ENCODE data around the gene ELAVL1.
A peak's percentile ranks its signal among the peaks of the same experiment; 100 is the strongest.
"Not testable (repeated sequence)": the region's sequence is repeated elsewhere in the genome, so short reads cannot be mapped to it uniquely, and the experiment has no call there.

ELAVL1 gene

DNA sequence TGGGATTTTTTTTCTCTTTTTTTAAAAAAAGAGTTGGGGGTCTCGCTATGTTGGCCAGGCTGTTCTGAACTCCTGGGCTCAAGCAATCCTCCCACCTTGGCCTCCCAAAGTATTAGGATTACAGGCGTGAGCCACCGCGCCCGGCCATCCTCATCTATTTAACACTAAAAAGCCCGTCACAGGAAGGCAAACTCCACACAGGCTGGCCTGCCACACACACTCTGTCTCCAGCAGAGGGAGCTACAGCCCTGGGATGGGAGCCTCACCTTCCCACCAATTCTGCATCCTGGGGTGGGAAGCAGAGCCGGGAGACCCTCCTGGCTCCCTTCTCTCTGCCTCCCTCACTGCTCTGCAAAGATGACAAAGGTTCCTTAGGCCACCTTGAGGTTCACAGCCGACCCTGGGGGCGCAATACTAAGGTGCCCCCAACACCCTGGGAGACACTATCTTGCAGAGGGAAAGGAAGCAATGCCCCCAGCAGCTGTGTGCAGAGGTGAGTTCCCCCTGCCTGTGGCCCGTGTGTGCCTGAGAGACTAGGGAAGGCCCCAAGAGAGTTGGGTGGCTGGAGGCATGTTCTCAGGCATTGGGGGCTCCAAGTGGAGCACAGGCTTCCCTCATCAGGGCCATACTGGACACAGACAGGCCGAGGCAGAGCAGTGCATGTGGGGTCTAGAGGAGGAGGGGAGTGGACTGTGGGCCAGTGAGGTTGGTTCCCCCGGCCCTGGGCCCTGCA lies 34.6 kb downstream of the ELAVL1 start:
- peak; percentile 15 for DNase-seq (ENCODE audit: low read depth, low spot score)

DNA sequence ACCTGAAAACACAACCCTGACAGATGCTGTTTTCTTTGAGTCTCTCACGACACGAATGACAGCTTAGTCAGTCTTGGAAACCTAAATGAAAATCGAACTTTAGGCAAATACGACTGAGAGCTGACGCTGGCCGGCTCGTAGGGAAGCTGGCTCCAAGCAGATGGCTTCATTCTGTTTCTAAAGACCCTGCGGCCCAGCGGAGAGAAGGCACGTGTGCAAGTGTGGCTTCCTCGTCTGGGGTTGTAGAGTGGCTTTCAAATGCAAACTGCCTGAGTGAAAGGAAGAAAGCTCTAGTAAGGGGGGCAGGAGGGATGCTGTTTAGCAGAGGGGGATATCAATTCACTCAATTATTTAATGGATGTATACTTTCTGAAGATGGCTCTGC lies 35.9 kb downstream of the ELAVL1 start:
- DNase-seq (ENCODE audit: low read depth, low spot score), result no peak

DNA sequence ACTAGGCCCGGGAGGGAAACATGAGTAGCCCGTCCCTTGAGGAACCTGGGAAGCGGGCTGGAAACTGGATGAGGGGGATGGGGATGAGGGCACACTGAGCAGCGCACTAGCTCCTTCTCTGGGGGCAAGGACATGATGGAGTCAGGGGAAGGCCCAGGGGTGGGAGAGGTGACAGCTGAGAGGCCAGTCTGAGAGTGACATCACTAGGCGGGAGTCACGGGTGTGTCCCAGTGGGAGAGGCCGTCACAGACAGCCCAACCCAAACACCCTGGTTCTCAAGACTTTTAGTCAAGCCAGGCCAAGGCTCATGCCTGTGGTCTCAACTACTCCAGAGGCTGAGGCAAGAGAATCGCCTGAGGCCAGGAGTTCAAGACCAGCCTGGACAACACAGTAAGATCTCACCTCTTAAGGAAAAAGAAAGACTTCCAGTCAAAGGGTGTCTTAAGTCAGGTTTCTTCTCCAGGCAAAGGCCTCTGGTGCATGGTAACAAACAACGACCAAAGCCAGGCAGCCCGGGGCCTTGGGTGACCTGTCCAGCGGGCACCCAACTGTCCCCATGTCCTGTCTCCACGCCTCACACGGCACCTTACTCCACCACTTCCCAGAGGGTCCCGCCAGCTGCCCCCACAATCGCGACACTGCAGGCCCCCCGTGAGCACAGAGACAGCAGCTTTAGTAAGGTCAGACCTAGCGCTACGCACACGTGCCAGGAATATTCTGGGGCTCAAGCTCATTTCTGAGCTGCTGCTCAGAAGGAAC lies 36.5 kb downstream of the ELAVL1 start:
- no peak for DNase-seq (ENCODE audit: low read depth, low spot score)

DNA sequence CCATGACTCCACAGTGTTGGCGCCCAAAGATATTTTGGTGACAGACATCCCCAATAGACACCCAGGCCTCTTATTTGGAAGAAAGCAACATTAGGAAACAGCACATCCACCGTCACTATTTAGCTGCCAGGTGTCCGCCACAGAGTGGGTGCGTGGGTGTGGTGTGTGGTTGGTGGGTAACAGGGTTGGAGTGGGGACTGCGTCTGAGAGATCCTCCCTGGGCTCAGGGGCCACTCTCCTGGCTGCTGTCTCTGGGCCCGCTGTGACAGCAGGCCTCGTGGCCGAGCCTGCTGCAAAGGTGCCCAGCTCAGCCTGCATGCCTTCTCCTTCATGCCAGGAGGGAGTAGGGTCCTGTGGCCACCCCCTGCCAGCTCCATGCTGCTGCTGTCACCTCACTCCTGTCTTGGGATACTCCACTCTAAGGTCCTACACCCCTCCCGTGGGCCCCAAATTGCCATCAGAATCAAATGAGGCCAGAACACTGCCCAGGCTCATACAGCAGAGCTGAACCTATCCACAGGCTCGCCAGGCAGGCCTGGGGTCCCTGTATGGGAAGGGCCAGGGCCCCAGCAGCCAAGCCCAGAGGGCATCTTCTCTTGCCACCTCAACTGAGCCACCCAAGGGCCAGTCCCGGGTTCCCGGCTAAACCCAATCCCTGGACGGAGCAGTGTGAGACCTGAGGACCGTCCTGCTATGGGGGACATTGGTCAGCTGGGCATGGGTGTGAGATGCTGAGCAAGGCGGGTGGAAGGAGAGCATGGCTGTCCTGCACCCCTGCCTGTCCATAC lies 37.2 kb downstream of the ELAVL1 start:
- no peak for DNase-seq (ENCODE audit: low read depth, low spot score)

DNA sequence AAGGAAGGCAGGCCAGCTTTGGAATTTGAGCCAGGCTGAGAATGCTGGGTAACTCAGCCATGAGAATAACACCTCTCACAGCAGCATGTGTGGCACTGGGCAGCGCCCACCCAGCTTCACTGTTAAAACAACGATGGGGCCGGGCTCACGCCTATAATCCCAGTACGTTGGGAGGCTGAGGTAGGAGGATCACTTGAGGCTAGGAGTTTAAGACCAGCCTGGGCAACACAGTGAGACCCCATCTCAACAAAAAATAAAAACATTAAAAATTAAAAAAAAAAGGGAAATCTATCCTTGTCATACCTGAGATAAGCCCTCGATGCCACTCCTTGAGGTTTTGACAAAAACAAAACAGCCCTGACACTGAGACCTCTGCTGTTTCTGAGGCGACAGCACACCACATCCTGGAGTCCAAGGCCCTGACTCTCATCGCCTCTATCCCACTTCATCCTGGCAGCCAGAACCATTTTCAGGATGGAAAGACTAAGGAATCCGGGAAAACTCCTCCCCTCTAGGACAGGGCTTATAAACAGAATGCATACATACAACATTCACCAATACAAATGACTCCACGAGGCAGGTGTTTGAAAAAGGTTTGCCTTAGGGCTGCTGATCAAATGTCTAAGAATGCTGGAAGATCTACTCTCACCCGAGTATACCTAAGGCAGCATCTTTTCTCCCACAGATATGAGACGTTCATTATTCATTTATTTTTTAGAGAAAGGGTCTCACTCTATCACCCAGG lies 39.3 kb downstream of the ELAVL1 start:
- no peak for DNase-seq (ENCODE audit: low read depth, low spot score)

DNA sequence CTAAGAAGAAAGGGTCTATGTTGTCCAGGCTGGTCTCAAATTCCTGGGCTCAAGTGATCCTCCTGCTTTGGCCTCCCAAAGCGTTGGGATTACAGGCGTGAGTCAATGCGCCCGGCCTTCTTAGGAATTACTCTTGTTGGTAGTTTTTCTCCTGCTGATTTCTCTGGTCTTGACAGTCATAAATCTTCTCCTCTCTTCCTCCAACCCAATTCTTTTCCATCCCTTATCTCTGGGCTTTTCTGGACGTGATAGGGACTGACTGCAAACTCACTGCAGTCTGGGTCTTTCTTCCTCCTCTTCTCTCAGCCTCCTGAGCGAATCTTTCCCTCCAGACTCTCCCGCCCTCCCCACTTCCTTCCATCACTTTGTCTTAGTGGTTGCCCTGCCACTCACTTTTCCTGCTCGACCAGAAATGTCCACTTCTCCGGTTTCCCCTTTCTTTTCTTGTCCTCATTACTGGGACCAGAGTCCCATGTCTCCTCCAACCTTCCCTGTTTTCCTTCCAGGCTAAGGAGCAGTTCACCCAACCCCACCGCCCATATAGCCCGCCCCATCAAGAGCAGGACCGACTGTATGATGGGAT lies 40.1 kb downstream of the ELAVL1 start:
- no peak for DNase-seq (ENCODE audit: low read depth, low spot score)

DNA sequence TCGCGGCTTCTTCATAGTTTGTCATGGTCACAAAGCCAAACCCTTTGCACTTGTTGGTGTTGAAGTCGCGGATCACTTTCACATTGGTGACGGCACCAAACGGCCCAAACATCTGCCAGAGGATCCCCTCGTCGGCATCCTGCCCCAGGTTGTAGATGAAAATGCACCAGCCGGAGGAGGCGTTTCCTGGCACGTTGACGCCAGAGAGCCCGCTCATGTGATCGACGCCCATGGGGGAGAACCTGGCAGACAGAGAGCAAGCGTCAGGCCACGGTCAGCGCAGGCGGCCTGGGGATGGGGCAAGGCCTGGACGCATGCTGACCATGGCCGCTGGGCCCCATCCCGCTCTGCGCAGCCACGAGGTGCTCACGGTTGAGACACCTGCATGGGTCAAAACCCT lies 41.9 kb downstream of the ELAVL1 start:
- no peak for DNase-seq (ENCODE audit: low read depth, low spot score)

DNA sequence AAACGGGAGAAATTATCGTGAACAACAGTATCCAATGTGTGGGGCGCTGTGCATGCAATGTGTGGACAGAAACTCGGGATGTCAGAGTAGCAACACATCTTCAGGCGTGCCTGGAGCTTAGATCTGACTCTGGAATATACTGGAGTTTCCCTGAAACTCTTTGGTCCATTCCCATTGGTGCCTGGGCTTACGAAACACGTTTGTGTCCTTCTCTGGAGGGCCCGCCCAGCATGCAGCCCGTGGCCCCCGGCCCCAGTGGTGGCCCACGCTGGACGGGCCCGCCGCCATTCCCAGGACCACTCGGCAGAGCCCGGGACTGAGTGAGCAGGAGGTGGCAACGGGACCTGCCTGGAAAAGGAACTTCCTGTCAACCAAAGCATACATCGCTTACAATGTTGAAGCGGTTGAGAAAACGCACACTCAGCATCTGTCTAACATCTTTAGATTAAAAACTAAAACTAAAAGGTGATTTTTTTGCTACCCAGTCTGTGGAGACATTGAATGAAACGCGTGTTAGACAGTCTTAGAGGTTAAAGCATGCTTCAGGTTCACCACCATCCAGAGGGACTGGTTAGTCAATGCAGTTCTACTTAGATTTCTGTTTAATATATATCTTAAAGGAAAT lies 42.7 kb downstream of the ELAVL1 start:
- no peak for DNase-seq (ENCODE audit: low read depth, low spot score)

DNA sequence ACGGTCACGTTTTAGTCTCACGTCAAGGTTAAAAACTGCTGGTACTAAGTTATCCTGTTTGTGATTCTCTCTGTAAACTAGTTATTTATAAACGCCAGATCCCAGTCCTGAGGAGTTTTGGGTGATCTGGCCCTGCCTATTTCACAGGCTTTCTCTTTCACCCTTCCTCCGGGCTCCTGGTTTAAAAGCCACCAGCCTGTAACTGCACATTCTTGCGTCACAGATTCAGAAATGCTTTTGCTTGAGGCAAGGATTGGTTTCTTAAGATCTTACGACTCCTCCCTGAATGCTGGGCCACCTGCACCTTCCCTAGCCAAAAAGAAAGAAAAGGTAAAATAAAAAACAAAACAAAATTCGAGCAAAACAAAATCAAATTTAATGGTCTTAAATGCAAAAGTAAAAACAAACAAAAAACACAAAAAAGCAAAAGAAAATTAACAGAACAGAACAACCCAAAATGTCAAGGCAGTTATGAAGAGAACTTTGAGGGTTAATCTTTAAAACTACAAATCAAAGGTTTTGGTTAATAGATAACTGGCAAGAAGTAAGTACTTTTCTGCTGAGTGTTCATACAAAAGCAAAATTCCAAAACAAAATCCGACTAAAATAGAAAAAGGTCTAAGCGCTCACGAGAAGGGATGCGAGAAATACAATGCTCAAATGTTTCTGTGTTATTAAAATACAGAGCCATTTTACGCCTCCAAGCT lies 43.4 kb downstream of the ELAVL1 start:
- DNase-seq (ENCODE audit: low read depth, low spot score), result no peak

DNA sequence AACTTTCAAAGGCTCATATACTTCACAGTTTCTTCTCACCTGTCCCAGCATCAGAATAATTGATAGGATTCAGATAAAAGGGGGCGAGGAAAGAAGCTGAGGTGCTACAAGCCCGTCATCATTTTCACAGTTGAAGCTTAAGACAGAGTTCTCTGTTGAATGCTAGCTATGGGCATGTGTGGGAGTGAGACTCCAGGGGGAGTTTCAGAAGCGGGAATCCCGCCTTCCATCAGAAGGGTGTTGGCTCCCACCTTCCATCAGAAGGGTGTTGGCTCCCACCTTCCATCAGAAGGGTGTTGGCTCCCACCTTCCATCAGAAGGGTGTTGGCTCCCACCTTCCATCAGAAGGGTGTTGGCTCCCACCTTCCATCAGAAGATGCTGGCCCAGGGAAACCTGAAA lies 44.4 kb downstream of the ELAVL1 start:
- DNase-seq (ENCODE audit: low read depth, low spot score), result not testable (repeated sequence)

DNA sequence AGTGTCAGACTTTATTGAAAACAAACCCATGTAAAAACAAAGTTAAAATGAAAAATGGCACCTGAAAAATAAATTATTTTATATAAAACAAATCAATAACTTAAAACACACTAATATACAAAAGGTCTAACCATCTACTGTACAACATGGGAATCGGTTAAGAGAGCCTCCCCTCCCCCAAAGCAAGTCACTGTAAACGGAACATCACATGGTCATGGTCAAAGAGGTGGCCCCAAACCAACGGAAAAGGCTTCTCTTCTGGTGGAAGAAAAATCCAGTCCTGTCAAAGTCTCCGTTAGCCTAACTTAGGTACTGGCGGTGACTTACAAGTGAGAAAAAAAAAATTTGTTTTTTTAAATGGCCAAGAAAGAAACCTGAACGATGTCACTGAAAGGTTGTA lies 46.2 kb downstream of the ELAVL1 start:
- no peak for DNase-seq (ENCODE audit: low read depth, low spot score)

DNA sequence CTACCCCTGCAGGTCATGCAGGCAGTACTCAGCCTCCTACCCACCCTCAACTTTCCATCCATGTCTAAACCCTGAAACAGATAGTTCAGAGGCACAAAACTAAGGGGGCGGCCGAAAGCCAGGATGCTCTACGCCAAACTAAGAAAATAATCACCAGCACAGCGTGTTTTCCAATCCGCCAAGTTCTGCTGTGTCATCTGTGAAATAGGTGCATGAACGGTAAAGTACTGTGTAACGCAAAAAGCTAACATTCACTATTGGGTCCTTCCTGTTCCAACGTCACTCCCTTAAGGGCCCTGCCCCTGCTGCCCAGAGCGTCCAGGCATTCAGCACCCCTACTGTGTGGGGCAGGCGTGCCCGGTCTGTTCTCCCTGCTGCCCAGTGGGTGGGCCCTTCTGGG lies 49.7 kb downstream of the ELAVL1 start:
- no peak for DNase-seq (ENCODE audit: low read depth, low spot score)

DNA sequence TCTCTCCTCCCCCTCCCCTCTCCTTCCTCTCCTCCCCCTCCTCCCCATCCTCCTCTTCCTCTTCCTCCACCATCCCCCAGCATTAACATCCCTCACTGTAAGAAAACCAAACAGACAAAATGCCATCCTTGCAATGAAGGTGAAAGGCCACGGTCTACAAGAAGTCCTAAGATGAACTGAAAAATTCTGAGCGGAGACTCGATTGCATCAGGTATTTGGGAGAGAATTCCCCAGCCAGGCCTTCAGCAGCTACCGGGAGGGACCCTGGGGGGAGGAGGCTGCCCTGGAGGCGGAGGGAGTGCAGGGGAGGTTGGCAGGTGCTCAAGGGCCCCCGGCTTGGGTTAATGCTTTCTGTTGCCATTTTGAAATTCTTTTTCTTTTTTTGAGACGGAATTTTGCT lies 51.9 kb downstream of the ELAVL1 start:
- no peak for DNase-seq (ENCODE audit: low read depth, low spot score)

DNA sequence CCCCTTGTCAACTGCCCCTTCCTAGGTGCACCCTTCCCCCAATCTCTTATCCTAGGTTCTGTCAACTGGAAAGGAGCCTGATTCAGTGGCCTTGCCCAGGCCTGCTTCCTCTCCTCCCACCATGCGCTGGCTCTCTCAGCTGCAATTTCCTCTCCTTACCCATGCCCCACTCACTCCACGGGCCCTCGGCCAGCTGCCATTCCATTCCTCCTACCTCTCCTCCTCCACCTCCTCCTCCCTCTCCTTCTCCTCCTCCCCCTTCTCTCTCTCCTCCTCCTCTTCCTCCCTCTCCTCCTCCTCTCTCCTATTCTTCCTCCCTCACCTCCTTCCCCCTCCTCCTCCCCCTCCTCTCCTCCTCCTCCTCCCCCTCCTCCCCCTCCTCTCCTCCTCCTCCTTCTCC lies 52.4 kb downstream of the ELAVL1 start:
- DNase-seq (ENCODE audit: low read depth, low spot score), result no peak

DNA sequence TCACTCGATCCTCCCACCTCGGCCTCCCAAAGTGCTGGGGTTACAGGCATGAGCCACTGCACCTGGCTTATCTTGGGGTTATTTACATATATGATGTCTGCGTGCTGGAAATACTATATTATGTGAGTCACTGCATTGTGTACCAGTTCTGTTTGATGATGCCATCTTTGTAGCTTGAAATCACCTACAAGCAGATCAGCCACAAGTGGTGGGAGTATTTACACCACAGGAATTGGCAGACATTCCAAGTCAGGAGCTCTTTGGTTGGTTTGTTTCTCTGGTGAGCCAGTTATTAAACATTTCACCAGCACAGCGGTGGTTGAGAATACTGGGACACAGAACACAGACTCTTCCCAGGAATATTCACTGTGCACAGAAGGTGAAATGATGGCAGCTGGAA lies 57.5 kb downstream of the ELAVL1 start:
- DNase-seq (ENCODE audit: low read depth, low spot score), result no peak

DNA sequence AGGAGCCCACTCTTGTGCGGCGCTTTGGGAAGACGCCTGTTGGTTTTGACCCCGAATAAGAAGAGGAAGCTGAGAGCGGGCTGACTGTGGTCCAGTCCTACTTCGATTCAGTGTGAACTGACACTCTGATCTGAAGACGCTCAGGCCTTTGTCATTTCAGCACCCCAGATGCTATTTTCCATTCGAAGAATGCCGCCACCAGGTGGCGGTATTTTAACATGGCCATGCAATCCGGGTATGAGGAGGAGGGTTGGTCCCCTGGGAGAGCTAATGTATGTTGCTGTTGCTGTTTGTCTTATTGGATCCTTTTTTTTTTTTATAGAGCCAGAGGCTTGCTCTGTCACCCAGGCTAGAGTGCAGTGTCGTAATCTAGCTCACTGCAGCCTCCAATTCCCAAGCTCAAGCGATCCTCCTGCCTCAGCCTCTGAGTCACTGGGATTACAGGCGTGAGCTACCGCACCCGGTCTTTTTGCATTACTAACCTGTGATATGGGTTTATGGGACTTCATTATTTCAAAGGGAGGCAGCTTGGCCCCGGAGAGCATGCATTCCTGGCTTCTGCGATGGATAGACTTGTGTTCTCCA lies 61.2 kb downstream of the ELAVL1 start:
- peak; percentile 86 for DNase-seq (ENCODE audit: low read depth, low spot score)

DNA sequence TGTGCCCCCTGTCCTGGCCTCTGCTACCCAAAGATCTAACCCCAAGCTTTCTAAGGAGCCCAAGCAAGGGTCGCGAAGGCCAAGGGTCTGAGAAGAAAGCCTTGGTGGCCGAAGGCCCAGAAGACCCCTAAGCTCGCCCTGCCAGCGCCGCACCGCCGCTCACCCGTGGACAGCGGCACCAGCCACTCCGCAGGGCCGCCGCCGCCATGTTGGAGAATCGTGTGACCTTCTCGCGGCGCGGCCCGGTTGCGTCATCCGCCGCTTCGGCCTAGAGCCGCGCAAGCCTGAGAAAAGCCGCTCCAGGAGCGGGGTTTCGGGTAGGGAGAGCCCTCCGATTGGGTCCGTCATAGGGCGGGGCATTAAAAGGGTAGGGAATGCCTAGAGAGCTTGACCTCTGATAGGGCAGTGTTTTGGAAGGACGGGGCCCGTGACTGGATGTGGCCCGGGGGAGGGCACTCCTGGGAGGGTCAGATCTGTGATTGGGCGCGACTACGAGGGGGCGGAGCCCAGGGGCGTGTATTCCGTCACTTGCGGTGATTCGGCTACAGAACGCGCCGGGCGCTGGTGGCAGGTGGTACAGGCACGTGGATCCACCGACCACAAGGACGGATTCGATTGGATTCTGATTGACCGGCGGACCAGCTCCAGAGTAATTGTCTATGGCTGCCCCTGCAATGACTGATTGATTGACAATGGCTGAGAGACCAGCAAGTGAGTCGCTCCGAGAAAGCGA lies 61.8 kb downstream of the ELAVL1 start, which contains the start of gene TIMM44:
TIMM44 (minus strand) TSS at position 223 of the 733 bp plus-strand sequence; CDS start at position 208, 15 bp downstream.
- peak; percentile 98 for DNase-seq (ENCODE audit: low read depth, low spot score)

DNA sequence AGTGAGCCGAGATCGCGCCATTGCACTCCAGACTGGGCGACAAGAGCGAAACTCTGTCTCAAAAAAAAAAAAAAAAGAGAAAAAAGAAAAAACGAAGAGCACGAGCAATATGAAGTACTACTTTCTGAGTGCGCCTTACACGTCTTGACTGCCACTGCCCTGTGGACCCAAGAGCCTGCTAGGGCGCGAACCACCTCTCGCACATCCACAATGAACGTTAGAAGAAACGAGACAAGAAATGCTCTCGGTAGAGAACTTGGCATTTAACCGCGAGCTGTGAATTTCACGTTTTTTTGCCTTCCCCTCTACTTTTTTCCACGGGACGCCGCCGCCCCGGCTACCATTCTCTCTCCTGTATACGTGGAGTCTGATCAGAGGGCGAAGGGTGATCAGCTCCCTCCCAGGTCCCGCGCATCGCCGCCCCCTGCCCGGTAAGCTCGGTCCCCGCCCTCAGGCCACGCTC lies 62.4 kb downstream of the ELAVL1 start:
- no peak for DNase-seq (ENCODE audit: low read depth, low spot score)

All from smooth muscle cell of the brain vasculature (primary cell).